IMR-90 (cell line): ENCODE measurements around the gene CSNK1G2.

ENCODE experiments used
- FOS ChIP-seq: fragments of 150-350 bp; IDR thresholded peaks from 2 replicates; pipeline ENCODE4 v1.6.1; 2016; ENCODE audit warnings: low read depth, low read length
- POLR2A ChIP-seq: IDR thresholded peaks from 2 replicates; pipeline ENCODE4 v1.6.1; 2012; ENCODE audit warnings: mild to moderate bottlenecking, low read depth, low read length
- RAD21 ChIP-seq: IDR thresholded peaks from 2 replicates; pipeline ENCODE4 v1.6.1; 2012; ENCODE audit warnings: low read length, improper control_type of control experiment
- RCOR1 ChIP-seq: IDR thresholded peaks from 2 replicates; pipeline ENCODE4 v1.6.1; 2012; ENCODE audit warnings: mild to moderate bottlenecking, low read length, improper control_type of control experiment; ENCODE audit not compliant: insufficient replicate concordance
- RFX5 ChIP-seq: IDR thresholded peaks from 2 replicates; pipeline ENCODE4 v1.8.0; 2012; ENCODE audit warnings: low read depth, mild to moderate bottlenecking, low read length, moderate library complexity
- SMC3 ChIP-seq: fragments of 150-350 bp; IDR thresholded peaks from 2 replicates; pipeline ENCODE4 v1.6.1; 2016; ENCODE audit warnings: low read depth, mild to moderate bottlenecking, antibody characterized with exemption, low read length, moderate library complexity
- TF ChIP-seq, protein P1 (sequence below): conservative IDR thresholded peaks from 2 replicates; pipeline ENCODE4 v1.5.1; 2012; ENCODE audit warnings: mild to moderate bottlenecking, low read depth, low read length, improper control_type of control experiment
- TF ChIP-seq, protein P2 (sequence below): fragments of 150-350 bp; IDR thresholded peaks from 2 replicates; pipeline ENCODE4 v1.6.1; 2016; ENCODE audit warnings: low read depth, mild to moderate bottlenecking, low read length, moderate library complexity, borderline replicate concordance

DNA sequence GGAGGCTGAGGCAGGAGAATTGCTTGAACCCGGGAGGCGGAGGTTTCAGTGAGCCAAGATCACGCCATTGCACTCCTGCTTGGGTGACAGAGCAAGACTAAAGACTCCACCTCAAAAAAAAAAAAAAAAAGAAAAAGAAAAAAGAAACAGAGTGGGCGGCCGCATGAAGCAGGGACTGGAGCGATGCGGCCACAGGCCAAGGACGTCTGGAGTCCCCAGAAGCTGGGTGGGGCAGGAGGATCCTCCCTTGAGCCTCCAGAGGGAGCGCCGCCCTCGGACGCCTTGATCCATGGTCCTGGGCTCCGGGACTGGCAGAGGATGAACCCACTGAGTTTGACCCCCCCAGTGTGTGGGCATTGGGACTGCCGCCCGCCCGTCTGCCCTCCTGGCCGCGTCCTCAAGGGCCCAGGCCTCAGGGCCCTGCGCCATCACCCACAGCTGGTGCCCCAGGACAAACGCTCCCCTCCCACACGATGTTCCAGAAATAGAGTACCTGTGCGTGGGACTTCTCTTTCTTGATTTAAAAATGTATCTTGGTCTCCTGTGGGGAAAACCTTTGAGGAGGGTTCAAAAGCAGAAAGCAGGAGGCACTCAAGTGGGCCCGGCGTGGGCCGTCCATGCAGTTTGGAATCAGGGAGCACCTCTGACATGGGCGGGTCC lies 59.0 kb downstream of the CSNK1G2 start:
- TF ChIP-seq, protein P1, sequence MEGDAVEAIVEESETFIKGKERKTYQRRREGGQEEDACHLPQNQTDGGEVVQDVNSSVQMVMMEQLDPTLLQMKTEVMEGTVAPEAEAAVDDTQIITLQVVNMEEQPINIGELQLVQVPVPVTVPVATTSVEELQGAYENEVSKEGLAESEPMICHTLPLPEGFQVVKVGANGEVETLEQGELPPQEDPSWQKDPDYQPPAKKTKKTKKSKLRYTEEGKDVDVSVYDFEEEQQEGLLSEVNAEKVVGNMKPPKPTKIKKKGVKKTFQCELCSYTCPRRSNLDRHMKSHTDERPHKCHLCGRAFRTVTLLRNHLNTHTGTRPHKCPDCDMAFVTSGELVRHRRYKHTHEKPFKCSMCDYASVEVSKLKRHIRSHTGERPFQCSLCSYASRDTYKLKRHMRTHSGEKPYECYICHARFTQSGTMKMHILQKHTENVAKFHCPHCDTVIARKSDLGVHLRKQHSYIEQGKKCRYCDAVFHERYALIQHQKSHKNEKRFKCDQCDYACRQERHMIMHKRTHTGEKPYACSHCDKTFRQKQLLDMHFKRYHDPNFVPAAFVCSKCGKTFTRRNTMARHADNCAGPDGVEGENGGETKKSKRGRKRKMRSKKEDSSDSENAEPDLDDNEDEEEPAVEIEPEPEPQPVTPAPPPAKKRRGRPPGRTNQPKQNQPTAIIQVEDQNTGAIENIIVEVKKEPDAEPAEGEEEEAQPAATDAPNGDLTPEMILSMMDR, result no peak
- no peak for TF ChIP-seq POLR2A
- no peak for TF ChIP-seq RCOR1
- no peak for TF ChIP-seq RFX5
- no peak for TF ChIP-seq FOS
- TF ChIP-seq, protein P2, sequence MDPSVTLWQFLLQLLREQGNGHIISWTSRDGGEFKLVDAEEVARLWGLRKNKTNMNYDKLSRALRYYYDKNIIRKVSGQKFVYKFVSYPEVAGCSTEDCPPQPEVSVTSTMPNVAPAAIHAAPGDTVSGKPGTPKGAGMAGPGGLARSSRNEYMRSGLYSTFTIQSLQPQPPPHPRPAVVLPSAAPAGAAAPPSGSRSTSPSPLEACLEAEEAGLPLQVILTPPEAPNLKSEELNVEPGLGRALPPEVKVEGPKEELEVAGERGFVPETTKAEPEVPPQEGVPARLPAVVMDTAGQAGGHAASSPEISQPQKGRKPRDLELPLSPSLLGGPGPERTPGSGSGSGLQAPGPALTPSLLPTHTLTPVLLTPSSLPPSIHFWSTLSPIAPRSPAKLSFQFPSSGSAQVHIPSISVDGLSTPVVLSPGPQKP, result no peak
- no peak for TF ChIP-seq RAD21
- TF ChIP-seq SMC3, result no peak
